ENCODE measurements around the gene CYBC1. TPM values are rescaled to one million over a fixed set of nuclear protein-coding genes. Genes with fewer than 3 reads are reported as not detected.

CYBC1 gene
- total RNA-seq, 1 experiment from 2014 or later: 71.7 TPM

- no peak for TF ChIP-seq FOXP4 (CRISPR knock-in tag; IDR thresholded peaks at IDR 0.05)
- no peak for TF ChIP-seq NFATC4 (CRISPR knock-in tag; IDR thresholded peaks at IDR 0.05)
- no peak for TF ChIP-seq FOXJ3 (CRISPR knock-in tag; IDR thresholded peaks at IDR 0.05; ENCODE audit: borderline replicate concordance)
- TF ChIP-seq FOXK1 (CRISPR knock-in tag; IDR thresholded peaks at IDR 0.05): no peak
- no peak for TF ChIP-seq ATF3 (CRISPR knock-in tag; conservative IDR thresholded peaks at IDR 0.05)
- TF ChIP-seq ZNF396 (CRISPR knock-in tag; IDR thresholded peaks at IDR 0.05; ENCODE audit: borderline replicate concordance): no peak
- TF ChIP-seq OVOL2 (CRISPR knock-in tag; IDR thresholded peaks at IDR 0.05; ENCODE audit: borderline replicate concordance): no peak
- TF ChIP-seq ELF4 (CRISPR knock-in tag; IDR thresholded peaks at IDR 0.05; ENCODE audit: low read depth): no peak
- no peak for TF ChIP-seq ZNF425 (CRISPR knock-in tag; conservative IDR thresholded peaks at IDR 0.05)
- Mint-ChIP-seq H3K9me3 (no peaks in the 10 kb centered on the region), H3K4me3 (no peak overlapping the region), H3K4me1 (no peaks in the 10 kb centered on the region), H3K27me3 (ENCODE audit: low read depth) (no peaks in the 10 kb centered on the region), H3K36me3 (peaks cover 11% of the 10 kb centered on the region), H3K27ac (no peak overlapping the region)
- ATAC-seq (no peak), DNase-seq (ENCODE audit: low spot score) (no peak)
- ChIA-PET POLR2A (no interaction called here), CTCF (no interaction called here)
Measured at GRCh38 chr17:82402865-82403264, 47.7 kb downstream of the CYBC1 start.

- ATAC-seq: no peak
- ChIA-PET POLR2A (no interaction called here), CTCF (no interaction called here)
- TF ChIP-seq CREB1 (CRISPR knock-in tag; IDR thresholded peaks at IDR 0.05) (no peak), TEAD1 (CRISPR knock-in tag; IDR thresholded peaks at IDR 0.05) (no peak), ZBTB43 (CRISPR knock-in tag; IDR thresholded peaks at IDR 0.05) (no peak), TEAD4 (CRISPR knock-in tag; IDR thresholded peaks at IDR 0.05) (no peak), AR (CRISPR knock-in tag; IDR thresholded peaks at IDR 0.05) (no peak), JAZF1 (CRISPR knock-in tag; IDR thresholded peaks at IDR 0.05) (no peak), FOXP1 (CRISPR knock-in tag; IDR thresholded peaks at IDR 0.05; ENCODE audit: borderline replicate concordance) (no peak)
- H3K9me3 Mint-ChIP-seq: no peaks in the 10 kb centered on the region
- DNase-seq (ENCODE audit: low spot score): no peak
- peak overlapping the region; percentile 78; the same call in 1 of the 2 replicates for H3K27ac Mint-ChIP-seq
- no peaks in the 10 kb centered on the region for H3K27me3 Mint-ChIP-seq (ENCODE audit: low read depth)
- H3K4me1 Mint-ChIP-seq: no peaks in the 10 kb centered on the region
- H3K36me3 Mint-ChIP-seq: peaks cover 11% of the 10 kb centered on the region
- no peak overlapping the region for H3K4me3 Mint-ChIP-seq
Measured at GRCh38 chr17:82400830-82401229, 49.7 kb downstream of the CYBC1 start.

Measured in WTC11 (cell line).